Activated CD4-positive, alpha-beta T cell treated with anti-CD3 and anti-CD28 coated beads, Interleukin-2, amount 50 U/mL, for 48 hours (primary cell): ENCODE data around the gene FLNB.

Source experiments
- DNase-seq, 2 experiments: peaks; one replicate each; pipeline ENCODE4 v3.0.0-alpha.2; 2020

Gene FLNB

GRCh38 chr3:58010562-58010961 is 2.3 kb downstream of the FLNB start:
- no peak for DNase-seq

DNA sequence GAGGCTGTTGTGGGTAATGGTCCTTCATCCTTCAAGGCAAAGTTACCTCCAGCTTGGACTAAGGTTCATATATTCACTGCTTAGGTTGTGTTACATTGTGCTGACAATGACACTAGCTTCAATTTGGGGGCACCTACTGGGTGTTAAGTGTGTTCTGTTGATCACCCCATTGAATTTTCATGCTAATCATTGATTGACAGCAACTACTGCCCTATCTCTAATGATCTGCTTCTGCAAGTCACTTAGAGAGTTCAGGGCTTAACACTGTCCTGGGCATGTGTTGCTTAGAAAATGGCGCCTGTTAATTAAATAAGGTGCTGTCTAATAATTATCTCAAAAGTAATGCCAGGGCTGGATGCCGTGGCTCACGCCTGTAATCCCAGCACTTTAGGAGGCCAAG is 3.4 kb downstream of the FLNB start:
- no peak for DNase-seq

DNA sequence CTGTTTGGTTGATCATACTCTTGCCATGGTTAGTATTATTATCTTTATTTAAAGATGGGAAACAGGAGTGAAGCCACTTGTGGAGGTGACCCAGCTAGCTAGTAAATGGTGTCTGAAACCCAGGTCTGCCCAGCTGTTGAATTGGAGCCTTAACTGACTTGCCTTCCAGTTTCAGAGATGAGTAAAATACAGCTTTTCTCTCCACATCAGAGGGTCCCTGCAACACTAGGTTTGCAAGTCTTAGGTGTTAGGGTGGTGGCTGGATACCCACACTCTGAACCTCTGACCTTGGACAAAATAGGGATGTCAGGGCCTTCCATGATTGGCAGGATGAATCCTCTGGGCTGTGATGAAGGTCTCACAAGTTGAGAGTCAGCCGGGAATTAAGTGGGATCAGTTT is 4.1 kb downstream of the FLNB start:
- DNase-seq, result no peak

- no peak for DNase-seq
Observed at GRCh38 chr3:58013099-58013498, 4.9 kb downstream of the FLNB start.

DNA sequence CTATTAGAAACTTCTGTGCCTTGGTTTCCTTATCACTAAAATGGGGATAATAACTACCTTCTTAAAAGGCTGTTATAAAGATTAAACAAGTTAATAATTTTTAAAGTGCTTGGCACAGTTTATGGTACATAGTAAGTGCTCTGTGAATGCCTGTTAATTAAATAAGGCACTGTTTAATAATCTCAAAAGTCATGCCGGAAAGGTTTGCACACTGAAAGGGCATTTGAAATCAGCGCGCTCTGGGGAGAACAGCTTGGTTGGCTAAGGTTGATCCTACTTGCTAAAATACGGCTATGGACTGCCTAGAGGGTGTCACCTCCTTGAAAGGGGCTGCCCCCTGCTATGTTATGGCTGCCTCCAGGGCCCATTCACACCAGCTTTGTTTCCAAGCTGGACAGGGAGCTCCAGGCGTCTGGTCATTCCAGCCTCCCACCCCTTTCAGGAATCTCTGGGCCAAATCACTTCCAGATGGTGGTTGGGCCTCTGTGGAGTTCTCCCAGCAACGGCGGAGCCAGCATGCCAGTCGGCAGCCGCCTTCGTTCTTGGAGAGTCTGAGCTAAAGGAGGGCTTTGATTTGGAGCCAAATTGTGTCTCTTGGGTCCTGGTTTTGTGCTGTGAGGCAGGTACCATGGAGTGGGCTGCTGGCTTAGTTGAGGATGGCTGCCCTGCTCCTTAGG is 5.9 kb downstream of the FLNB start:
- DNase-seq, result no peak

- no peak for DNase-seq
Observed at GRCh38 chr3:58015520-58015915, 7.3 kb downstream of the FLNB start.

GRCh38 chr3:58016710-58017109 is 8.5 kb downstream of the FLNB start:
- DNase-seq, result no peak

- DNase-seq, result no peak
Observed at GRCh38 chr3:58018892-58019742, 10.9 kb downstream of the FLNB start.

DNA sequence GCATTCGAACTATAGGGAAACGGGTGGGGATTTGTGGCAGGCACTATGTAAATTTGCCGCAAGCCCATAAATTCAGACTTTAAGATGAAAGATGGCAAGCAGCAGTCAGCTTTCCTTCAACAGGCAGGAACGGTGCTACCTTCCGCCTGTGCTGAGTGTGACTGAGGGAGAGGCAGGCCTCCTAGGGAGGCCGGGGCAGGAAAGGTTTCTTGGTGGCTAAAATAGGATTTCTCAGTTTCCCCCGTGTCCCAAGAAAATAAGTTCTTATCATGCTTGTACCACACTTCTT is 12.5 kb downstream of the FLNB start:
- DNase-seq, result no peak

DNA sequence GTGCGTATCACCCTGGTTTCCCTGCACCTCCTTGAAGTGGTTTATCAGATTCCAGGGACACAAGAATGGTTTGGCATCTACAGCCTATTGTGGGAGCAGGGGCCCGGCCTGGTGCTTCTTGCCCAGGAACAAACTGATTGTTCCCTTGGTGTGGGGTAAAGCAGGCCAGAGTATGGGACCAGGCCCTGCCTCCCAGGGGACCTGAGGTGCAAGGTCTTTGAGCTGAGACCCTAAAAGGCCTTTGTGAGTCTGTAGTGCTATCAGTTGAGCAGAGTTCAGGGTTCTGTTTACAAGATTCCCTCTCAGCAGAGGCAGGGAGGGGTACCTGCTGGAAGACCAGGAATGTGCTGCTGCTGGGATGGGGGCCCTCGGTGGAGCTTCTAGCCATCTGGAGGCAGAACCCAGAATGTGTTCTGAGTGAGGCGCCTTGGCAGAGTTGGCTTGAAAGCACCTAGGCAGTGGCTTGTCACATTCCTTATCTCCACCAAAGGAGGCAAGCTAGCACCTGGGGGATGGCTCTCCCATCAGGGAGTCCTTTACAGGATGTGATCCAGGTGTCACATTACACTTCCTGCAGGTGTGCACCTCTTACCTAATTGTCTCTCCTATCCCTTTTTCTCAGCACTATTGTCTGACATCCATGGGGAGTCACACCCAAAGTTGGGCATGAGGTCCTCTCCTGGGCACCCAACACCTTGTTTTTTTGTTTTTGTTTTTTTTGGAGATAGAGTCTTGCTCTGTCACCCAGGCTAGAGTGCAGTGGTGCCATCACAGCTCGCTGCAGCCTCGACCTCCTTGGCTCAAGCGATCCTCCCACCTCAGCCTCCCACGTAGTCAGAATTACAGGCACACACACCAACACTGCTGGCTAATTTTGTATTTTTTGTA is 13.1 kb downstream of the FLNB start:
- no peak for DNase-seq

- DNase-seq, result no peak
Observed at GRCh38 chr3:58021962-58022361, 13.7 kb downstream of the FLNB start.

GRCh38 chr3:58022490-58022889 is 14.3 kb downstream of the FLNB start:
- no peak for DNase-seq

DNA sequence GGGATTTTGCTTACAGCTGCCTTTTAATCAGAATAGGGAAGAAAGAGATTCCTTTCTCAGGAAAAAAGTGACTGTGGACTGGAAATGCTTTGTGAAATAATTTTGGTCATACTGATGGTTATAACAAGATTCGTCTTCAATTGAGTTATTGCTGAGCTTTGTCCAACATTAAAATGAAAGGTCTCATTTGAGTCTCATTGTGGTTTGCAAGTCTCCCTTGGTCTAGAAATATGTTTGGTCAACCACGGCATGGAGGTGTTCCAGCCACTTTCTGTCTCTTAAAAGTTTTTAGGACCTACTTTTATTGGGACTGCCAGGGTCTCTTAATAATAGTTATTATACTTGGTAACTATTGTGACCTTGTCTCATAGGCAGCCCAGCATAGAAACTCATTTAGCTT is 15.3 kb downstream of the FLNB start:
- DNase-seq, result no peak

DNA sequence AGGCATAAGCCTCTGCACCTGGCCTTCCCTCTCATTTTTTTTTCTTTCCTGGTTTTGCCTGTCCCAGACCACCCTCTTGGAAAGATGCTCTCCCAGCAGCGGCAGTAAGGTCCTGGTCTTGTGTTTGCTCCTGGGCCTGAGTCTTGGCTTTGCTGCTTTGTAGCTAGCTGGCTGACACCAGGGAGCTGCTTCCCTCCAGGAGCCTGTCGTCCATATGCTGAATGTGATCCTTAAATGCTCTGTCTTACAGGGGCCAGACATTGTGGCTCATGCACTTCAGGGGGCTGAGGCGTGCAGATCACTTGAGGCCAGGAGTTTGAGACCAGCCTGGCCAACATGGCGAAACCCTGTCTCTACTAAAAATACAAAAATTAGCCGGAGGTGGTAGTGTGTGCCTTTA is 17.2 kb downstream of the FLNB start:
- no peak for DNase-seq

GRCh38 chr3:58025837-58026569 is 17.8 kb downstream of the FLNB start:
- DNase-seq, result no peak

- DNase-seq, result no peak
Observed at GRCh38 chr3:58026598-58026997, 18.4 kb downstream of the FLNB start.

DNA sequence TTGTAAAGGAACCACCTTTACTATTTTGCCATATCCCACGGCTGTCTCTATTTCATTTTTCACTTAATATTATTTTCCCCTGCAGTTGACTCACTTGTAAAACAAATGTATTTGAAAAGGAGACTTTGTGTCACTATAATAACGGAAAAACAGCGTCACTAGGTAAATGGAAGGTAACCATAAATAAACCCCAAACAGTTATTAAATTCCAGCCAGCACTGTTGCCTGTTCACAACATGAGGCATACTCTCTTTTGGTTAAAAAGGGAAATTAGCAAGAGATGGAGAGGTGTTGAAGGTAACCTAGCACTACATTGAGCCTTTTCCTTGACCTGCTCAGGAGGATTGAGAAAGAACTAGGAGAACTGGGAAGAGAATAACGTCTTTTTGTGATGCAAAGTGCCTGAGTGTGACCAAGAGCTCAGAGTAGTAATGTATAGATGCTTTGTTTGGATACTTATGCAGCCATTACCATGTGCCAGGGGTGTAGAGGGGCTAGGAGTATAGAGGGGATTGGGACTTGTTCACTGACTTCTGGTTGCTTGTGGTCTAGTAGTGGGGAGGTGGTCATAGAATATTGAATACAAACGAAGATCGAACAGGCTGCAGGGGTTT is 19.6 kb downstream of the FLNB start:
- no peak for DNase-seq

- no peak for DNase-seq
Observed at GRCh38 chr3:58028902-58029301, 20.7 kb downstream of the FLNB start.

- no peak for DNase-seq
Observed at GRCh38 chr3:58029842-58030584, 21.8 kb downstream of the FLNB start.

- no peak for DNase-seq
Observed at GRCh38 chr3:58032186-58032585, 24.0 kb downstream of the FLNB start.

GRCh38 chr3:58034738-58035523 is 26.7 kb downstream of the FLNB start:
- peak; percentile 16 to 35 for DNase-seq
